B cell (primary cell): ENCODE data around the gene CDH13. TPM values are rescaled to one million over a fixed set of nuclear protein-coding genes. Genes with fewer than 3 reads are reported as not detected.

Experiments
- ATAC-seq: fragments of 200-7000 bp; cut with Tn5 transposase; one replicate; pipeline ENCODE4 v1.10.0; 2021; ENCODE audit warnings: low read depth, mild to moderate bottlenecking, moderate number of reproducible peaks, moderate library complexity
- CTCF ChIA-PET: fragments of 350-600 bp; sonication (Branson Sonifier 250); formaldehyde crosslinking; loops from one replicate; lab custom pipeline; 2021; ENCODE audit warnings: antibody characterized with exemption, inconsistent platforms; lab: Charles Lee
- POLR2A ChIA-PET: fragments of 350-600 bp; sonication (Branson Sonifier 250); formaldehyde crosslinking; loops from one replicate; lab custom pipeline; 2021; ENCODE audit warnings: antibody characterized with exemption; lab: Charles Lee
- DNase-seq: peaks from one replicate; pipeline ENCODE4 v3.0.0; 2013
- H2AFZ ChIP-seq: 2 replicates; pipeline ENCODE4 v1.6.1; 2012; ENCODE audit warnings: mild to moderate bottlenecking, low read depth, low read length; ENCODE audit not compliant: insufficient read depth, poor library complexity, severe bottlenecking
- H3K27ac ChIP-seq, 2 donors: 1 replicate in 1 of 2; 2 replicates in 1 of 2; pipeline ENCODE4 v1.5.1; 2012 to 2013; ENCODE audit warnings: low read length in 2 of 2, mild to moderate bottlenecking in 2 of 2, moderate library complexity in 1 of 2
- H3K27me3 ChIP-seq, 4 experiments: fragments of 200-600 bp in 1 of 4; sonication (generic) in 1 of 4; replicated peaks in 1 of 4; 1 replicate in 2 of 4; 2 replicates in 2 of 4; pipeline versions ENCODE4 v1.6.1 to v1.7.0; 2013 to 2016; ENCODE audit warnings: low read length in 3 of 4, mild to moderate bottlenecking in 2 of 4, mixed read lengths in 1 of 4, moderate library complexity in 1 of 4; ENCODE audit not compliant: insufficient read depth in 4 of 4, control insufficient read depth in 3 of 4; ENCODE audit errors: control extremely low read depth in 1 of 4
- H3K36me3 ChIP-seq, 2 experiments: replicated peaks in 1 of 2; 1 replicate in 1 of 2; 2 replicates in 1 of 2; pipeline versions ENCODE4 v1.6.1 to v1.7.1; 2013; ENCODE audit warnings: low read length in 1 of 2; ENCODE audit not compliant: insufficient read depth in 2 of 2, control insufficient read depth in 1 of 2; ENCODE audit errors: control extremely low read depth in 1 of 2, extremely low read depth in 1 of 2
- H3K4me1 ChIP-seq, 2 donors: fragments of 200-600 bp in 1 of 2; sonication (generic) in 1 of 2; 1 replicate in 1 of 2; 2 replicates in 1 of 2; pipeline versions ENCODE4 v1.5.1 to v1.6.1; 2013 to 2017; ENCODE audit warnings: low read length in 2 of 2; ENCODE audit not compliant: control insufficient read depth in 2 of 2, insufficient read depth in 2 of 2
- H3K4me2 ChIP-seq: replicated peaks from 2 replicates; pipeline ENCODE3; 2012; ENCODE audit warnings: mild to moderate bottlenecking, low read depth, low read length; ENCODE audit not compliant: poor library complexity, severe bottlenecking
- H3K4me3 ChIP-seq, 5 experiments: fragments of 200-600 bp in 1 of 5; sonication (generic) in 1 of 5; 1 replicate in 3 of 5; 2 replicates in 2 of 5; pipeline versions ENCODE4 v1.5.1 to v1.7.0; 2011 to 2016; ENCODE audit warnings: low read length in 4 of 5, mild to moderate bottlenecking in 4 of 5, low read depth in 2 of 5, control low read depth in 1 of 5, moderate library complexity in 1 of 5; ENCODE audit not compliant: insufficient read depth in 1 of 5; ENCODE audit errors: control extremely low read depth in 1 of 5, extremely low read depth in 1 of 5
- H3K79me2 ChIP-seq: fragments of 200-600 bp; sonication (generic); one replicate; pipeline ENCODE4 v1.6.0; 2016; ENCODE audit warnings: low read length; ENCODE audit not compliant: control insufficient read depth, insufficient read depth
- H3K9ac ChIP-seq: fragments of 200-600 bp; sonication (generic); 2 replicates; pipeline ENCODE4 v1.6.1; 2017; ENCODE audit warnings: mild to moderate bottlenecking, low read length, moderate library complexity
- H3K9me3 ChIP-seq, 3 donors: one replicate each; pipeline versions ENCODE4 v1.6.1 to v1.7.1; 2013; ENCODE audit warnings: low read length in 2 of 3; ENCODE audit not compliant: control insufficient read depth in 2 of 3, insufficient read depth in 1 of 3; ENCODE audit errors: control extremely low read depth in 1 of 3
- H4K20me1 ChIP-seq: 2 replicates; pipeline ENCODE4 v1.6.0; 2012; ENCODE audit warnings: mild to moderate bottlenecking, low read length; ENCODE audit not compliant: insufficient read depth, control insufficient read depth, poor library complexity, severe bottlenecking
- H3K27ac Mint-ChIP-seq: one replicate; pipeline ENCODE4 v1.8.0; 2021; ENCODE audit warnings: mixed read lengths
- H3K27me3 Mint-ChIP-seq: one replicate; pipeline ENCODE4 v1.8.0; 2021; ENCODE audit warnings: mixed read lengths
- H3K4me1 Mint-ChIP-seq: one replicate; pipeline ENCODE4 v1.8.0; 2021; ENCODE audit warnings: mixed read lengths
- H3K4me3 Mint-ChIP-seq: one replicate; pipeline ENCODE4 v1.8.0; 2021; ENCODE audit warnings: mixed read lengths
- H3K9me3 Mint-ChIP-seq: one replicate; pipeline ENCODE4 v1.8.0; 2022; ENCODE audit warnings: mixed read lengths; ENCODE audit not compliant: insufficient read depth
- EZH2 ChIP-seq: IDR thresholded peaks from 2 replicates; pipeline ENCODE4 v1.6.1; 2012; ENCODE audit warnings: borderline replicate concordance, low read depth, mild to moderate bottlenecking, moderate library complexity, low read length; ENCODE audit not compliant: insufficient read depth, poor library complexity, severe bottlenecking
- WGBS: methylation state at CpG from one replicate; pipeline ENCODE4 v1.1.5; 2013; ENCODE audit warnings: missing lambda C conversion rate; ENCODE audit not compliant: insufficient coverage; 5-methylcytosine and 5-hydroxymethylcytosine counted together
- intact Hi-C: fragments of 100-400 bp; cut with micrococcal nuclease; formaldehyde crosslinking; loops from one replicate; pipeline ENCODE4 v1.10.0; 2022
- polyA plus RNA-seq: library from polyadenylated mRNA; depleted of rRNA; stranded (reverse); fragments of >200 nt; gene quantifications from 2 replicates; pipeline ENCODE4 v1.2.3, GENCODE V29; 2012
- total RNA-seq, 2 donors: library from RNA; stranded (reverse); fragments of 120-200 nt in 1 of 2; gene quantifications; 1 replicate in 1 of 2; 2 replicates in 1 of 2; pipeline versions ENCODE4 v1.2.3 to v1.2.4, GENCODE V29; 2013 to 2022
- TF ChIP-seq, protein P1 (sequence below): fragments of 200-600 bp; IDR thresholded peaks from one replicate; pipeline ENCODE4 v1.8.0; 2022; ENCODE audit warnings: antibody characterized with exemption, mild to moderate bottlenecking

CDH13 gene
- total and polyA plus RNA-seq, 2 donors (not counting 1 experiment from before 2014, with no cell fraction given), result not detected

GRCh38 chr16:83059237-83059636 is 432.5 kb downstream of the CDH13 start:
- Histone ChIP-seq H3K4me1 (no peaks in the 10 kb centered on the region), H3K4me2 (no peak overlapping the region), H3K9ac (no peak overlapping the region), H3K27me3 (peaks cover 0 to 3% (median 0%) of the 10 kb centered on the region in 4 experiments), H3K9me3 (no peaks in the 10 kb centered on the region), H3K27ac (no peak overlapping the region), H3K79me2 (no peaks in the 10 kb centered on the region), H4K20me1 (no peaks in the 10 kb centered on the region), H3K36me3 (no peaks in the 10 kb centered on the region), H3K4me3 (no peak overlapping the region), H2AFZ (no peak overlapping the region)
- H3K27ac Mint-ChIP-seq, result no peak overlapping the region
- ChIA-PET CTCF (no interaction called here), POLR2A (no interaction called here)
- no peak for TF ChIP-seq EZH2
- TF ChIP-seq, protein P1, sequence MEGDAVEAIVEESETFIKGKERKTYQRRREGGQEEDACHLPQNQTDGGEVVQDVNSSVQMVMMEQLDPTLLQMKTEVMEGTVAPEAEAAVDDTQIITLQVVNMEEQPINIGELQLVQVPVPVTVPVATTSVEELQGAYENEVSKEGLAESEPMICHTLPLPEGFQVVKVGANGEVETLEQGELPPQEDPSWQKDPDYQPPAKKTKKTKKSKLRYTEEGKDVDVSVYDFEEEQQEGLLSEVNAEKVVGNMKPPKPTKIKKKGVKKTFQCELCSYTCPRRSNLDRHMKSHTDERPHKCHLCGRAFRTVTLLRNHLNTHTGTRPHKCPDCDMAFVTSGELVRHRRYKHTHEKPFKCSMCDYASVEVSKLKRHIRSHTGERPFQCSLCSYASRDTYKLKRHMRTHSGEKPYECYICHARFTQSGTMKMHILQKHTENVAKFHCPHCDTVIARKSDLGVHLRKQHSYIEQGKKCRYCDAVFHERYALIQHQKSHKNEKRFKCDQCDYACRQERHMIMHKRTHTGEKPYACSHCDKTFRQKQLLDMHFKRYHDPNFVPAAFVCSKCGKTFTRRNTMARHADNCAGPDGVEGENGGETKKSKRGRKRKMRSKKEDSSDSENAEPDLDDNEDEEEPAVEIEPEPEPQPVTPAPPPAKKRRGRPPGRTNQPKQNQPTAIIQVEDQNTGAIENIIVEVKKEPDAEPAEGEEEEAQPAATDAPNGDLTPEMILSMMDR, result no peak
- ATAC-seq (no peak), DNase-seq (no peak)
- no peak overlapping the region for H3K4me3 Mint-ChIP-seq
- intact Hi-C loops, result no loop called here
- H3K9me3 Mint-ChIP-seq, result no peaks in the 10 kb centered on the region
- WGBS, result 89% methylated on average over 5 of the region's 5 CpGs
- no peaks in the 10 kb centered on the region for H3K4me1 Mint-ChIP-seq
- H3K27me3 Mint-ChIP-seq, result peaks cover 3% of the 10 kb centered on the region

- Histone ChIP-seq H3K79me2 (no peaks in the 10 kb centered on the region), H3K4me2 (no peak overlapping the region), H3K9ac (no peak overlapping the region), H3K4me3 (no peak overlapping the region), H3K27ac (no peak overlapping the region), H3K27me3 (peaks cover 0 to 3% (median 0%) of the 10 kb centered on the region in 4 experiments), H3K36me3 (no peaks in the 10 kb centered on the region), H3K4me1 (no peaks in the 10 kb centered on the region), H4K20me1 (no peaks in the 10 kb centered on the region), H3K9me3 (peaks cover 0 to 3% (median 0%) of the 10 kb centered on the region in 3 donors), H2AFZ (no peak overlapping the region)
- ATAC-seq (no peak), DNase-seq (no peak)
- H3K9me3 Mint-ChIP-seq, result peaks cover 2% of the 10 kb centered on the region
- WGBS, result 92% methylated on average over 2 of the region's 3 CpGs
- intact Hi-C loops, result no loop called here
- H3K4me3 Mint-ChIP-seq, result no peak overlapping the region
- H3K27me3 Mint-ChIP-seq, result peaks cover 3% of the 10 kb centered on the region
- H3K4me1 Mint-ChIP-seq, result no peaks in the 10 kb centered on the region
- TF ChIP-seq, protein P1, result no peak
- TF ChIP-seq EZH2, result no peak
- POLR2A ChIA-PET, result no interaction called here
- CTCF ChIA-PET, result no interaction called here
- H3K27ac Mint-ChIP-seq, result no peak overlapping the region
These were observed 439.2 kb downstream of the CDH13 start for GRCh38 chr16:83066011-83066410.
